Prostate gland (tissue), 2 donors: ENCODE data around the gene ALOX5AP. TPM values are rescaled to one million over a fixed set of nuclear protein-coding genes. Genes with fewer than 3 reads are reported as not detected.
A peak's percentile ranks its signal among the peaks of the same experiment; 100 is the strongest.

Experiments
- DNase-seq: peaks from one replicate; pipeline ENCODE4 v3.0.0-alpha.2; 2019; ENCODE audit warnings: low spot score
- H3K27ac ChIP-seq, 2 donors: fragments of 200-600 bp; sonication (generic); 2 replicates each; pipeline ENCODE4 v1.5.1; 2017 to 2019
- H3K27me3 ChIP-seq: fragments of 200-600 bp; sonication (generic); replicated peaks from 2 replicates; pipeline ENCODE4 v1.5.1; 2019; ENCODE audit not compliant: insufficient read depth
- H3K36me3 ChIP-seq, 2 donors: fragments of 200-600 bp; sonication (generic); 1 replicate in 1 of 2; 2 replicates in 1 of 2; pipeline versions ENCODE4 v1.5.1 to v1.8.1; 2017 to 2019
- H3K4me1 ChIP-seq: fragments of 200-600 bp; sonication (generic); replicated peaks from 2 replicates; pipeline ENCODE4 v1.5.1; 2019
- H3K4me3 ChIP-seq, 2 donors: fragments of 200-600 bp; sonication (generic); 2 replicates each; pipeline ENCODE4 v1.5.1; 2017 to 2019
- H3K9me3 ChIP-seq: fragments of 200-600 bp; sonication (generic); 2 replicates; pipeline ENCODE4 v1.5.1; 2017
- POLR2A ChIP-seq: fragments of 450-650 bp; IDR thresholded peaks from one replicate; pipeline ENCODE4 v1.6.1; 2016; ENCODE audit warnings: antibody characterized with exemption, mild to moderate bottlenecking
- POLR2AphosphoS5 ChIP-seq: sonication (generic); formaldehyde crosslinking; IDR thresholded peaks from one replicate; pipeline ENCODE4 v1.6.1; 2017; ENCODE audit warnings: antibody characterized with exemption
- WGBS: methylation state at CpG from one replicate; pipeline ENCODE4 v1.1.5; 2018; 5-methylcytosine and 5-hydroxymethylcytosine counted together
- intact Hi-C: fragments of 100-400 bp; cut with DNase I; formaldehyde crosslinking; loops from one replicate; pipeline ENCODE4 v1.14.2; 2022
- total RNA-seq, 2 donors: library from RNA; depleted of rRNA; stranded (reverse); fragments of >200 nt; gene quantifications; one replicate each; pipeline ENCODE4 v1.1.0, GENCODE V29; 2016
- TF ChIP-seq, protein P1 (sequence below), 4 experiments: fragments of 200-600 bp in 2 of 4; fragments of 450-650 bp in 2 of 4; sonication (generic) in 2 of 4; IDR thresholded peaks; 1 replicate in 3 of 4; 2 replicates in 1 of 4; pipeline ENCODE4 v1.5.1; 2016 to 2019; ENCODE audit warnings: antibody characterized with exemption in 4 of 4, mild to moderate bottlenecking in 2 of 4, moderate library complexity in 2 of 4

The ALOX5AP gene
- total RNA-seq, result 10 to 100 TPM in 1 of 2 donors, 1 to 10 TPM in 1; 7.3 to 20.6 TPM

DNA sequence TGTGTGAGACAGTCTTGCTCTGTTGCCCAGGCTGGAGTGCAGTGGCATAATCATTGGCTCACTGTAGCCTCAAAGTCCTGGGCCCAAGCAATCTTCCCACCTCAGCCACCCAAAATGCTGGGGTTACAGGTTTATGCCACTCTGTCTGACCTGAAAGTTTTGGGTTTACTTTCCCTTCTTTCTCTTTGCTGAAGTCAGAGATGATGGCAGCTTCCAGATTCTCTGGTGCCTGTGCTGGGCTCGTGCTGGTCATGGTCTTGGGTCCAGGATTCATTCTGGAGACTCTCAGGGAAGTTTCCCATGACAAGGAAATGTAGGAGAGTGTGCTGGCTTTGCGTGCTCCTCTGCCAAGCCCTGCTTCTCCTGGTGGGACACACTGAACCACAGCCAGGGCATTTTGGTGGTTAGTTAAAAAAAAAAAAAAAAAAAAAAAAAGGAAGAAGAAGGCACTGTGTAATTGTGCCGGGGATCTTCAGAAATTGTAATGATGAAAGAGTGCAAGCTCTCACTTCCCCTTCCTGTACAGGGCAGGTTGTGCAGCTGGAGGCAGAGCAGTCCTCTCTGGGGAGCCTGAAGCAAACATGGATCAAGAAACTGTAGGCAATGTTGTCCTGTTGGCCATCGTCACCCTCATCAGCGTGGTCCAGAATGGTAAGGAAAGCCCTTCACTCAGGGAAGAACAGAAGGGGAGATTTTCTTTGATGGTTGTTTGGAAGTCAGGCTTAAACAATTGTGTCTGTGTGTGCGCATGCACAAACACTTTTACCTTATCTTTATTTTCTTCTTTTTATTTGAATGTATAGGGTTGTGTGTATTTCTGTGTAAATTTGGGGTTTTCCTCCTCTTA is at the start of gene ALOX5AP:
Gene ALOX5AP, plus strand, starts transcription at position 519 of the 847 bp plus-strand sequence. Its CDS starts 63 bp downstream, at position 582.
- TF ChIP-seq, protein P1, sequence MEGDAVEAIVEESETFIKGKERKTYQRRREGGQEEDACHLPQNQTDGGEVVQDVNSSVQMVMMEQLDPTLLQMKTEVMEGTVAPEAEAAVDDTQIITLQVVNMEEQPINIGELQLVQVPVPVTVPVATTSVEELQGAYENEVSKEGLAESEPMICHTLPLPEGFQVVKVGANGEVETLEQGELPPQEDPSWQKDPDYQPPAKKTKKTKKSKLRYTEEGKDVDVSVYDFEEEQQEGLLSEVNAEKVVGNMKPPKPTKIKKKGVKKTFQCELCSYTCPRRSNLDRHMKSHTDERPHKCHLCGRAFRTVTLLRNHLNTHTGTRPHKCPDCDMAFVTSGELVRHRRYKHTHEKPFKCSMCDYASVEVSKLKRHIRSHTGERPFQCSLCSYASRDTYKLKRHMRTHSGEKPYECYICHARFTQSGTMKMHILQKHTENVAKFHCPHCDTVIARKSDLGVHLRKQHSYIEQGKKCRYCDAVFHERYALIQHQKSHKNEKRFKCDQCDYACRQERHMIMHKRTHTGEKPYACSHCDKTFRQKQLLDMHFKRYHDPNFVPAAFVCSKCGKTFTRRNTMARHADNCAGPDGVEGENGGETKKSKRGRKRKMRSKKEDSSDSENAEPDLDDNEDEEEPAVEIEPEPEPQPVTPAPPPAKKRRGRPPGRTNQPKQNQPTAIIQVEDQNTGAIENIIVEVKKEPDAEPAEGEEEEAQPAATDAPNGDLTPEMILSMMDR (IDR thresholded peaks at IDR 0.05), result no peak
- no peak for TF ChIP-seq POLR2AphosphoS5
- no peak for TF ChIP-seq POLR2A
- Histone ChIP-seq H3K27me3 (no peaks in the 10 kb centered on the region), H3K27ac (no peak within 1 kb of the TSS), H3K4me3 (no peak within 1 kb of the TSS), H3K9me3 (no peaks in the 10 kb centered on the region), H3K36me3 (no peaks in the 10 kb centered on the region), H3K4me1 (no peaks in the 10 kb centered on the region)
- intact Hi-C loops, result no loop called here
- 84% methylated on average over 6 of the region's 6 CpGs for WGBS
- no peak for DNase-seq

- H3K4me3 ChIP-seq, result no peak overlapping the region
- H3K9me3 ChIP-seq, result no peaks in the 10 kb centered on the region
- H3K27me3 ChIP-seq, result no peaks in the 10 kb centered on the region
- H3K4me1 ChIP-seq, result no peaks in the 10 kb centered on the region
- no peak overlapping the region for H3K27ac ChIP-seq
- DNase-seq, result no peak
- no peak for TF ChIP-seq POLR2A
- TF ChIP-seq, protein P1 (IDR thresholded peaks at IDR 0.05), result no peak
- TF ChIP-seq POLR2AphosphoS5, result no peak
- 61% methylated on average over 2 of the region's 2 CpGs for WGBS
- intact Hi-C loops, result no loop called here
- no peaks in the 10 kb centered on the region for H3K36me3 ChIP-seq
These were observed 49.4 kb upstream of the ALOX5AP start for GRCh38 chr13:30685987-30686386.

DNA sequence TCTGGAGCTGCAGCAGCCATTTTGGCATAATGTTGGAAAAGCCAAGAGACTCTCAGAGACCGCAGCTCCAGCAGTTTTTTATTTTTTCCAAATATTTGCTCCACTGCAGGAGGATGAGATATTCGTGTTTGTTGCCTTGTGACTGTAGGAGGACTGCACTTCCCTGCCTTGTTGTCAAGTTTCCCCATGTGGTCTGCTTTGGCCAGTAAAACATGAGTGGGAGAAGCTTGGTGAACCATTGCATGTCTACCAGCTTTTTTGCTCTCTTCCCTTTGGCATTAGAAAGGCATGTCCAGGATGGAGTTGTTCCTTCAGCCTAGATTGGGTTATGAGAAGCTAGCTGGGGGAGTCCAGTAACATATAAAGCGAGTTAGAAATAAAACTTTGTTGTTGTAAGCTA is 47.7 kb upstream of the ALOX5AP start:
- DNase-seq, result no peak
- no peaks in the 10 kb centered on the region for H3K27me3 ChIP-seq
- intact Hi-C loops, result no loop called here
- TF ChIP-seq POLR2A (no peak), POLR2AphosphoS5 (no peak)
- TF ChIP-seq, protein P1 (IDR thresholded peaks at IDR 0.05), result no peak
- no peaks in the 10 kb centered on the region for H3K4me1 ChIP-seq
- H3K9me3 ChIP-seq, result no peaks in the 10 kb centered on the region
- H3K4me3 ChIP-seq, result no peak overlapping the region
- no peaks in the 10 kb centered on the region for H3K36me3 ChIP-seq
- H3K27ac ChIP-seq, result no peak overlapping the region
- WGBS, result 97% methylated on average over 3 of the region's 3 CpGs

DNA sequence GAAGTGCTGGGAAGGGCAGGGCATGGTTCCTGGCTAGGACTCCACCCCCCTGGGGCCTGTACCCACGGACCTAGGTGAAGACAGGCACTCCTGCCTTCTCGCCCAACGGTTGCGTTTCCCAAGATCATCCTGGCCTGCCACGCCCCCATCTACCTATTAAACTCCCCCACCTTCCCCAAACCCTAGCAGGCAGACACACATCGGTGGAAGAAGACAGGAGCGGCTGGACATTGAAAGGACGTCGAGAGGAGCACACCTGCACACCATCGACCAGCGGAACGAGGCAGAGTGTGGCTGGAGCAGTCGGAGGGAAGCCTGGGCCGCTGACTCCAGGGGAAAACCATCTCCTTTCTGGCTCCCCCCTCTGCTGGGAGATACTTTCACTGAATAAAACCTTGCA is 45.6 kb upstream of the ALOX5AP start:
- intact Hi-C loops, result no loop called here
- no peaks in the 10 kb centered on the region for H3K27me3 ChIP-seq
- H3K9me3 ChIP-seq, result no peaks in the 10 kb centered on the region
- no peaks in the 10 kb centered on the region for H3K36me3 ChIP-seq
- H3K27ac ChIP-seq, result peak overlapping the region; percentile 49 to 61
- WGBS, result 94% methylated on average over 14 of the region's 14 CpGs
- H3K4me1 ChIP-seq, result no peaks in the 10 kb centered on the region
- TF ChIP-seq, protein P1 (IDR thresholded peaks at IDR 0.05), result no peak
- TF ChIP-seq POLR2A (no peak), POLR2AphosphoS5 (no peak)
- DNase-seq, result no peak
- peak overlapping the region in 1 of 2 donors; percentile 29 for H3K4me3 ChIP-seq
